ENCODE results near the gene ARMC2.
"Not testable (repeated sequence)": the region's sequence is repeated elsewhere in the genome, so short reads cannot be mapped to it uniquely, and the experiment has no call there.

The ARMC2 gene

DNA sequence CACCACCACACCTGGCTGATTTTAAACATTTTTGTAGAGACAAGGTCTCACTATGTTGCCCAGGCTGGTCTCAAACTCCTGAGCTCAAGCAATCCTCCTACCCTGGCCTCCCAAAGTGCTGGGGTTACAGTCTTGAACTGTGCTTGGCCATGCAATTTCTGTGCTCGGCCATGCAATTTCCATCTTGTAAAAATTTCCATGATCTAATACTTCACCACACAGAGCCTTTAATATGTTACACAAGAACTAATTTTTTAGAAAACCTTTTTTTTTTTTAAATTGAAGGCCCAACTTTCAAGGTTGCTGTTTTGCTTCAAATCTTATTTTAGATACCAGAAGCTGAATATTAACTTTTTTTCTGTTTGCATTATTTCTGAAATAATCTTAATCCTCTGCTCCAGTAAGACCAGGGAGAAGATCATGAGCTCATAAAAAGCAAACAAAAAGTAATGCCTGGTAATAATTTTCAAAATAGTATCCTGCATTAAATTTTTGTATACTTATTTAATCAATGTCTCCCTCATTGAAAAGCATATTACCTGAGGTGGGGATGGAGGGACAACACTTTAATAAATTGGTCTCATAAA is 38.1 kb upstream of the ARMC2 start:
- no peak overlapping the region for H3K4me3 ChIP-seq (ENCODE audit: low read depth, low read length)
- DNase-seq (ENCODE audit: low read depth): no peak
- TF ChIP-seq, protein P1, sequence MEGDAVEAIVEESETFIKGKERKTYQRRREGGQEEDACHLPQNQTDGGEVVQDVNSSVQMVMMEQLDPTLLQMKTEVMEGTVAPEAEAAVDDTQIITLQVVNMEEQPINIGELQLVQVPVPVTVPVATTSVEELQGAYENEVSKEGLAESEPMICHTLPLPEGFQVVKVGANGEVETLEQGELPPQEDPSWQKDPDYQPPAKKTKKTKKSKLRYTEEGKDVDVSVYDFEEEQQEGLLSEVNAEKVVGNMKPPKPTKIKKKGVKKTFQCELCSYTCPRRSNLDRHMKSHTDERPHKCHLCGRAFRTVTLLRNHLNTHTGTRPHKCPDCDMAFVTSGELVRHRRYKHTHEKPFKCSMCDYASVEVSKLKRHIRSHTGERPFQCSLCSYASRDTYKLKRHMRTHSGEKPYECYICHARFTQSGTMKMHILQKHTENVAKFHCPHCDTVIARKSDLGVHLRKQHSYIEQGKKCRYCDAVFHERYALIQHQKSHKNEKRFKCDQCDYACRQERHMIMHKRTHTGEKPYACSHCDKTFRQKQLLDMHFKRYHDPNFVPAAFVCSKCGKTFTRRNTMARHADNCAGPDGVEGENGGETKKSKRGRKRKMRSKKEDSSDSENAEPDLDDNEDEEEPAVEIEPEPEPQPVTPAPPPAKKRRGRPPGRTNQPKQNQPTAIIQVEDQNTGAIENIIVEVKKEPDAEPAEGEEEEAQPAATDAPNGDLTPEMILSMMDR (IDR thresholded peaks at IDR 0.05; ENCODE audit: control insufficient read depth, extremely low read depth, insufficient read depth): no peak

DNA sequence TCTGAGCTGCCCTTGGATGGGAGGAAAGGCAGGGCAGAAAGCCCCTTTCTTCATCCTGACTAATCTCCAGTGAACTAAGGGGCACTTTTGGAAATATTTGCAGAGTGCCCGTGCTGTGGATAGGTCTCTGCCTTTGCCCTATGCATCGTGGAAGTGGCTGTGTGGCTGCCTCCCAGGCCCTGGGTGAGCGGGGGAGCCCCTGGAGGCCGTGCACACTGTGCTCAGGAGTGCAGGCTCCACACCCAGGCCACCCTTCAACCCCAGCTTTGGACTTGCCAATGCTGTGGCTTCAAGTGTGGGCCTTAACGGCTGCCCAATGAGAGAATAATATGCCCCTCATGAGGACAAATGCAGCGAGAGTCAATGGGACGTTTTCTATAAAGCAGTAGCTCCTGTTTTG is 36.7 kb upstream of the ARMC2 start:
- TF ChIP-seq, protein P1 (IDR thresholded peaks at IDR 0.05; ENCODE audit: control insufficient read depth, extremely low read depth, insufficient read depth): no peak
- no peak overlapping the region for H3K4me3 ChIP-seq (ENCODE audit: low read depth, low read length)
- no peak for DNase-seq (ENCODE audit: low read depth)

DNA sequence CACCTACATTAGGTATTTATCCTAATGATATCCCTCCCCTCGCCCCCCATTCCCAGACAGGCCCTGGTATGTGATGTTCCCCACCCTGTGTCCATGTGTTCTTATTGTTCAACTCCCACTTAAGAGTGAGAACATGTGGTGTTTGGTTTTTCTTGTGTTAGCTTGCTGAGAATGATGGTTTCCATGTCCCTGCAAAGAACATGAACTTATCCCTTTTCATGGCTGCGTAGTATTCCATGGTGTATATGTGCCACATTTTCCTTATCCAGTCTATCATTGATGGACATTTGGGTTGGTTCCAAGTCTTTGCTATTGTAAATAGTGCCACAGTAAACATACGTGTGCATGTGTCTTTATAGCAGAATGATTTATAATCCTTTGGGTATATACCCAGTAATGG is 35.0 kb upstream of the ARMC2 start:
- not testable (repeated sequence) for H3K4me3 ChIP-seq (ENCODE audit: low read depth, low read length); DNase-seq (ENCODE audit: low read depth)

DNA sequence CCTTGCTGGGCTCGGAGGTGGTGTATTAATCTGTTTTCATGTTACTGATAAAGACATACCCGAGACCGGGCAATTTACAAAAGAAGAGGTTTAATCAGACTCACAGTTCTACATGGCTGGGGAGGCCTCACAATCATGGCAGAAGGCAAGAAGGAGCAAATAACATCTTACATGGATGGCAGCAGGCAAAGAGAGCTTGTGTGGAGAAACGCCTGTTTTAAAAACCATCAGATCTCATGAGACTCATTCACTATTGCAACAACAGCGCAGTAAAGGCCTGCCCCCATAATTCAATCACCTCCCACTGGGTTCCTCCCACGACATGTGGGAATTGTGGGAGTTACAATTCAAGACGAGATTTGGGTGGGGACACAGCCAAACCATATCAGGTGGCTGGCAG is 30.9 kb upstream of the ARMC2 start:
- not testable (repeated sequence) for DNase-seq (ENCODE audit: low read depth); H3K4me3 ChIP-seq (ENCODE audit: low read depth, low read length)

DNA sequence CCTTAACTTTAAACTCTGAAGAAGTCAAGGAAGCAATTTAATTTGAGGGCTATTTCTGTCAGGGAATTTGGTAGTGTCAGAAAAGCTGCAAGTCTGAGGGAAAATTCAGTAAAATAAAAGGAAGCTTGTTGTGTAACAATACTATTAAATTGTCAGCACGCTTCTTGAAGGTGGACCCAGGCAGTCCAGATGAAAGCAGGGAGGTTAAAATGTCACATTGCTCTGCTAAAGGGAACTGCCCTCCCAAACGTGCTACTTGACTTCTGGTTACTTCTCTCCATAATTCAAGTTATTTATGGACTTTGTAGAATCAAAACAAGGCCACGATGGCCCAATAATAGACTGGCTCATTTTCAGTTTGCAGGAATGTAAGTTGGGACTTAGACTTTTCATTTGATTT is 28.2 kb upstream of the ARMC2 start:
- TF ChIP-seq, protein P1 (IDR thresholded peaks at IDR 0.05; ENCODE audit: control insufficient read depth, extremely low read depth, insufficient read depth): no peak
- no peak overlapping the region for H3K4me3 ChIP-seq (ENCODE audit: low read depth, low read length)
- no peak for DNase-seq (ENCODE audit: low read depth)

DNA sequence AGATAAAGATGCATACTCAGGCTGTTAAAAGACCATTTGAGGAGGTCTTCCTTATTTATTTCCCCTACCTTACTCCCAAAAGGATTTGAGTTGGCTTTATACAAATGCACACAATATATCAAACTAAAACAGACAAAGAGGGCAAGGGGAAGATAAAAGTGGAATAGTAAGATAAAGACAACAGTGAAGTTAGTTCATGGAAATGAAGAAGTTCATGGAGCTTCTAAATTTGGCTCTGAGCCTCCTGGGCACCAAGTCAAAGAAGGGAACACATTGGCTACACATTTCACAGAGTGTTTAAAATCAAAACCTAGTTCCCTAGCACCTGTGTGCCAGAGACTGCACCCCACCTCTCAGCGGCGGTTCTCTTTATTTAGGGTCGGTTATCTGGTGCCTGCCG is 25.8 kb upstream of the ARMC2 start:
- H3K4me3 ChIP-seq (ENCODE audit: low read depth, low read length): no peak overlapping the region
- TF ChIP-seq, protein P1 (IDR thresholded peaks at IDR 0.05; ENCODE audit: control insufficient read depth, extremely low read depth, insufficient read depth): no peak
- no peak for DNase-seq (ENCODE audit: low read depth)

DNA sequence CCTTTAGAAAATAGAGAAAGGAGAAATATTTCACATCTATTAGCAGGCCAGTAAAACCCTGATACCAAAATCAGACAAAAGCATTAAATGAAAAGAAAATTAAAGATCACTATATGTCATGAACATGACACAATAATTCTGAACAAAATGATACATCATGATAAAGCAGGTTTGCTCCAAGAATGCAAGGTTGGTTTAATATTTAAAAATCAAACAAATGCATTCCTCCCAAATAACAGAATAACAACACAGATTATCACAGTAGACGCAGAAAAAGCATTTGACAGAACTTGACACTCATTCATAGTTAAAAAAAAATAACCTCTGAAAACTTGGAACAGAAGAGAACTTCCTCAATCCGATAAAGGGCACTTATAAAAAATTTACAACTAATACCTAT is 22.9 kb upstream of the ARMC2 start:
- H3K4me3 ChIP-seq (ENCODE audit: low read depth, low read length): no peak overlapping the region
- DNase-seq (ENCODE audit: low read depth): no peak
- TF ChIP-seq, protein P1 (IDR thresholded peaks at IDR 0.05; ENCODE audit: control insufficient read depth, extremely low read depth, insufficient read depth): no peak

DNA sequence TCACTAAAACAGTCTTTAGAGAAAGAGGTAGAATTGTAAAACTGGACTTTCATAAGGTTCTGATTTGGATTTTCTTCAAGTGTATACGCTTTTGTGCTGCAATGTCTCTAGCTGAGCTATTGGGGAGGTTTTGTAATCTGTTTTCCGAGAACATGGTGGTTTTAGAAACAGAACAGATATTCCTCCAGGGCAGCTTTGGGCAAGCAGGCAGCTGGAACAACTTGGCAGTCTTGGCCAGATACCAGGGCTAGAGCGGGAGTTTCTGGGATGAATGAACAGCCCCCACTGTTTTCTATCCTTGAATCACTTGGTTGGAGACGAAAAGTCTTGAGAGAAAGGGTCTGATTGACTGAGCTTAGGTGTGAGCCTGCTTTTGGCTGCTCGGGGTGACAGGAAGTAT is 17.1 kb upstream of the ARMC2 start:
- H3K4me3 ChIP-seq (ENCODE audit: low read depth, low read length): no peak overlapping the region
- DNase-seq (ENCODE audit: low read depth): no peak
- TF ChIP-seq, protein P1 (IDR thresholded peaks at IDR 0.05; ENCODE audit: control insufficient read depth, extremely low read depth, insufficient read depth): no peak

Data from LNCaP clone FGC (cell line).